Urinary bladder (tissue), 4 donors: Measurements from ENCODE around the gene OR4K2. TPM values are rescaled to one million over a fixed set of nuclear protein-coding genes. Genes with fewer than 3 reads are reported as not detected.
"Not testable (repeated sequence)": the region's sequence is repeated elsewhere in the genome, so short reads cannot be mapped to it uniquely, and the experiment has no call there.

ENCODE experiments used
- DNase-seq: peaks from one replicate; pipeline ENCODE4 v3.0.0-alpha.2; 2015; ENCODE audit errors: extremely low spot score
- H3K27ac ChIP-seq: one replicate; pipeline ENCODE4 v1.5.1; 2013; ENCODE audit warnings: low read depth, mild to moderate bottlenecking, moderate library complexity
- H3K36me3 ChIP-seq: one replicate; pipeline ENCODE4 v1.6.1; 2013; ENCODE audit warnings: mild to moderate bottlenecking, moderate library complexity; ENCODE audit not compliant: insufficient read depth
- H3K4me1 ChIP-seq: one replicate; pipeline ENCODE4 v1.6.1; 2013; ENCODE audit warnings: mild to moderate bottlenecking, moderate library complexity; ENCODE audit not compliant: insufficient read depth
- H3K4me3 ChIP-seq: one replicate; pipeline ENCODE4 v1.5.1; 2013; ENCODE audit warnings: low read depth, low read length
- WGBS: extraction: QIAGEN DNeasy Blood & Tissue Kit; methylation state at CpG from one replicate; pipeline ENCODE4 v1.1.7; 2013; 5-methylcytosine and 5-hydroxymethylcytosine counted together
- polyA plus RNA-seq: library from polyadenylated mRNA; stranded (reverse); fragments of 200-250 nt; gene quantifications from one replicate; pipeline ENCODE4 v1.2.3, GENCODE V29; 2013
- total RNA-seq: library from RNA; depleted of rRNA; stranded (reverse); fragments of >200 nt; gene quantifications from one replicate; pipeline ENCODE4 v1.2.3, GENCODE V29; 2014
- donor health status: healthy with polysubstance abuse.
- donor health status: healthy.

Gene OR4K2
- total RNA-seq: not detected
- not detected for polyA plus RNA-seq

DNA sequence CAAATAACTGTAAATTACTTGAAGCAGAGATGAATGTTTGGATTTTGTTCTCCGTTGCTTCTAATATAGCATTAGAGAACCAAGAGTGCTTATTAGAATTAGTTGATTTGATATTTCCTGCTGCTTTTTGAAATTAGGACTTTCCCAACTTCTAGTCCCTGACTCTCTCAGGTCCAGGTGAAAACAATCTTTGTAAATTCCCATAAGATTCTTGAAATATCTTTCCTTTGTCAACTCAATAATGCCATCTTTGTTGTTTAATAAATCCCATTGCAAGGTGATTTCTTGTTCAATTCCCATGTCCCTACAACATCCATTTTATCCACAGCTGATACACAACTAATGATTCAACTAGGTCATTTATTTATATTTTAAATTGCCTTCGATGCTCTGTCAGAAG, at the start of gene OR4K2:
OR4K2 (plus strand) TSS at position 301 of the 400 bp plus-strand sequence. CDS start 1,126 bp downstream, outside the sequence.
- 46% methylated on average over 2 of the region's 2 CpGs for WGBS
- no peak for DNase-seq
- Histone ChIP-seq H3K36me3 (no peaks in the 10 kb centered on the region), H3K4me3 (no peak within 1 kb of the TSS), H3K4me1 (no peaks in the 10 kb centered on the region), H3K27ac (no peak within 1 kb of the TSS)

GRCh38 chr14:19827626-19828244, 47.2 kb upstream of the OR4K2 start:
- 56% methylated on average over 12 of the region's 12 CpGs for WGBS
- H3K4me3 ChIP-seq, DNase-seq, H3K4me1 ChIP-seq, H3K36me3 ChIP-seq, H3K27ac ChIP-seq: not testable (repeated sequence)

DNA sequence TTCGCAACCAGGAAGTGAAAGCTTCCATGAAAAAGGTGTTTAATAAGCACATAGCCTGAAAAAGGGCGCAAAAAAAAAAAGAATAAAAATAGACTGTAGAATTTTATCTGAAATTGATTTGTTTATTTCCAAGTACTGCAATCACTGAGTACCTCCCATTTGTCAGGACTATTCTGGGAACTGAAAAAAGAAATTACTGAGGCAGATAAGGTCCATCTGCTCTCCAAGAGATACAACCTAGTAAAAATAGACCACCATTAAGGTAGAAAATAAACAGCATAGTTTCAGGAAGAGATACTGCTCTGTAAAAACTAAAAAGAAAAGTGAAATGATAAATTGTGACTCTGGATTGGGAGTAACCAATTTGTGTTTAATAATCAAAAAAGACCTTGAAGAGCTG, 46.6 kb upstream of the OR4K2 start:
- no peaks in the 10 kb centered on the region for H3K4me1 ChIP-seq
- DNase-seq: no peak
- no peak overlapping the region for H3K4me3 ChIP-seq
- 71% methylated on average over 2 of the region's 2 CpGs for WGBS
- no peaks in the 10 kb centered on the region for H3K36me3 ChIP-seq
- H3K27ac ChIP-seq: no peak overlapping the region

GRCh38 chr14:19834203-19834848, 40.6 kb upstream of the OR4K2 start:
- DNase-seq: not testable (repeated sequence)
- WGBS: 74% methylated on average over 8 of the region's 8 CpGs

GRCh38 chr14:19838433-19838832, 36.5 kb upstream of the OR4K2 start:
- H3K4me1 ChIP-seq: no peaks in the 10 kb centered on the region
- no peak overlapping the region for H3K27ac ChIP-seq
- DNase-seq: no peak
- H3K4me3 ChIP-seq: no peak overlapping the region
- H3K36me3 ChIP-seq: no peaks in the 10 kb centered on the region

More at GRCh38 chr14:19834203-19834848, 40.6 kb upstream of the OR4K2 start:
- not testable (repeated sequence) for H3K4me3 ChIP-seq, H3K4me1 ChIP-seq, H3K36me3 ChIP-seq, H3K27ac ChIP-seq

DNA sequence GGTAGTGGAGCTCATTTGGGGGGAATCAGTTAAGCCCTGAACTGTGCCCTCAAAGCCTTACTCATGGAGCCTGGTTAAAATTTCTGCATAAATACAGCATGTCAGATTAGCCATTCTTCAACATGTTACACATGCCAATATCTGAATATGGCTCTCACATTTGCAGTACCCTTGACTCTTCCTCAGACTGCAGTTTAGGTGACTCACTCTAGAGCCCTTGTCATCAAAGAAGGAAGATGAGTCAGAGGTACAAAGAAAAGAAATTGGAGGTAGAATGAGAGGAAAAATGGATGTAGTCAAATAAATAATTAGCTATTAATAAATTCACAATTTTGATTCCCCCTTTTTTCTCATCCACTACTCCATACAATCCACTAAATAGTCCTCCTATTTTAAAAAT, 23.6 kb upstream of the OR4K2 start:
- no peaks in the 10 kb centered on the region for H3K4me1 ChIP-seq
- no peak overlapping the region for H3K4me3 ChIP-seq
- H3K27ac ChIP-seq: no peak overlapping the region
- H3K36me3 ChIP-seq: no peaks in the 10 kb centered on the region
- no peak for DNase-seq

- not testable (repeated sequence) for H3K36me3 ChIP-seq, DNase-seq, H3K27ac ChIP-seq, H3K4me3 ChIP-seq, H3K4me1 ChIP-seq
- 92% methylated on average over 39 of the region's 39 CpGs for WGBS
These were observed 8.8 kb upstream of the OR4K2 start for GRCh38 chr14:19866061-19866669.

GRCh38 chr14:19873178-19873577, 1.8 kb upstream of the OR4K2 start:
- no peaks in the 10 kb centered on the region for H3K36me3 ChIP-seq
- no peaks in the 10 kb centered on the region for H3K4me1 ChIP-seq
- no peak for DNase-seq
- no peak overlapping the region for H3K27ac ChIP-seq
- WGBS: 31% methylated on average over 6 of the region's 6 CpGs
- no peak overlapping the region for H3K4me3 ChIP-seq

- Histone ChIP-seq H3K27ac (no peak overlapping the region), H3K36me3 (no peaks in the 10 kb centered on the region), H3K4me1 (no peaks in the 10 kb centered on the region), H3K4me3 (no peak overlapping the region)
- DNase-seq: no peak
These were observed 3.2 kb downstream of the OR4K2 start for GRCh38 chr14:19878029-19878642.

GRCh38 chr14:19895282-19895681, 20.3 kb downstream of the OR4K2 start:
- Histone ChIP-seq H3K36me3 (no peaks in the 10 kb centered on the region), H3K27ac (no peak overlapping the region), H3K4me1 (no peaks in the 10 kb centered on the region), H3K4me3 (no peak overlapping the region)
- DNase-seq: no peak
- 50% methylated on average over 2 of the region's 2 CpGs for WGBS

DNA sequence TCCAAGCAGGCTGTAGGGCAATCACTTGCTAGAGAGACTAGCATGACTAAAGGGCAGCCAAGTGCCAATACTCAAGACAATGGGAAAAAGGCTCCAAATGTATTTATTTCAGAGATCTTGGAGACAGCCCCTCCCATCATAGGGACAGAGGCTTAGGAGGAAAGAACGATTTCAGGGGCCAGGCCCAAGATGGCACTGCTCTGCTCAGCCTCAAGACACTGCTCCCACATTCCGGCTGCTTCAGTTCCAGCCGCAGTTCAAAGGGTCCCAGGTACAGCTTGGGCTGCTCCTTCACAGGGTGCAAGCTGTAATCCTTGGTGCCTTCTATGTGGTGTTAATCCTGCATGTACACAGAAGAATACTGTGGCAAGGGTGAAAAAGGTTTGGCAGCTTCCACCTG, 26.1 kb downstream of the OR4K2 start:
- Histone ChIP-seq H3K36me3 (no peaks in the 10 kb centered on the region), H3K4me1 (no peaks in the 10 kb centered on the region), H3K27ac (no peak overlapping the region), H3K4me3 (no peak overlapping the region)
- DNase-seq: no peak
- 66% methylated on average over 3 of the region's 3 CpGs for WGBS

GRCh38 chr14:19902409-19902808, 27.5 kb downstream of the OR4K2 start:
- H3K4me1 ChIP-seq: no peaks in the 10 kb centered on the region
- no peak overlapping the region for H3K27ac ChIP-seq
- no peak for DNase-seq
- H3K36me3 ChIP-seq: no peaks in the 10 kb centered on the region
- no peak overlapping the region for H3K4me3 ChIP-seq
- whole genome bisulfite sequencing: 78% methylated on average over 4 of the region's 4 CpGs

DNA sequence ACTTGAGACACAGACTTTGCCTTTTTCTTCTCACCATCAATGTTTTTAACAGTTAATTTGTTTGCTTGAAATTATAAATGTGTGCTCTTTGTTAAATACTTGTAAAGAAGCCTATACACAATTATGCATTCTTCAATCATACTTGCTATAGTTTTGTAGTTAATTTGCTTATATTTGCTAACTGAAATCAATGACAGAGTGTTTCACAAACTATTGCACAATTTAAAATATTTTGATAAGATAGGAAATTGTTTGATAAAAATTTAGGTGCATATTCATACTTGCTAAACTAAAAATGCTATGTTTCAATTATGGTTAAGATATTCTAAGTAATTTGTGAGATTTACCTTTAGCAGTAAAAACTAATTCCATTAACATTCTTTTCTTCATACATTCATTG, 31.7 kb downstream of the OR4K2 start:
- Histone ChIP-seq H3K36me3 (no peaks in the 10 kb centered on the region), H3K27ac (no peak overlapping the region), H3K4me1 (no peaks in the 10 kb centered on the region), H3K4me3 (no peak overlapping the region)
- DNase-seq: no peak

DNA sequence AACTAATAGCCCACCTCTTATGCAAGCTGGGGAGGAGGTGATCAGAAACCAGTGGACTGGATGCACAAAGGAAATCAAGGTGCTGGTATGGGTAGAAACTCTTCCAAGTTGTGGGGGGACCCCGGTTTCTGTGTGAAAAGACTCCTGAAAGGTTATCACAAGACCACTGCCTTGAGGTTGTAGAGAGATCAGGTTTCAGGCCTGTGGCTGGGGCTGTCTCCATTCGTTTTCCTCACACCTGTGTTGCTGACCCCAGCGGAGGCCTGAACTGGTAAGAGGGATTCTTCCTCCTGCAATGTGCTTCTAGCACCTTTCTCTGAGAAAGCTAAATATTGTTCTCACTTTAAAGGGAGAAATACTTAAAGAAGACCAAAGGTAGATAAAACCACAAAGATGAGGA, 36.2 kb downstream of the OR4K2 start:
- WGBS: 48% methylated on average over 3 of the region's 3 CpGs
- Histone ChIP-seq H3K36me3 (no peaks in the 10 kb centered on the region), H3K4me3 (no peak overlapping the region), H3K27ac (no peak overlapping the region), H3K4me1 (no peaks in the 10 kb centered on the region)
- DNase-seq: no peak
